Gastrocnemius medialis (tissue), 4 donors: ENCODE data around the gene RNU5B-1. TPM values are rescaled to one million over a fixed set of nuclear protein-coding genes. Genes with fewer than 3 reads are reported as not detected.

Experiments used
- ATAC-seq, 2 donors: fragments of 150-250 bp; one replicate each; pipeline ENCODE4 v1.9.1; 2016
- DNase-seq, 2 donors: peaks; one replicate each; pipeline ENCODE4 v3.0.0-alpha.2; 2019
- H3K27ac ChIP-seq, 4 donors: fragments of 200-600 bp; sonication (generic); 1 replicate in 1 of 4; 2 replicates in 3 of 4; pipeline ENCODE4 v1.5.1; 2016 to 2018; ENCODE audit warnings: mild to moderate bottlenecking in 2 of 4, moderate library complexity in 1 of 4
- H3K27me3 ChIP-seq, 3 donors: fragments of 200-600 bp; sonication (generic) in 2 of 3; 1 replicate in 1 of 3; 2 replicates in 2 of 3; pipeline versions ENCODE4 v1.5.1 to v1.6.0; 2016 to 2019; ENCODE audit warnings: mild to moderate bottlenecking in 1 of 3, moderate library complexity in 1 of 3
- H3K36me3 ChIP-seq, 2 donors: fragments of 200-600 bp; sonication (generic) in 1 of 2; one replicate each; pipeline ENCODE4 v1.5.1; 2017 to 2018
- H3K4me1 ChIP-seq, 2 donors: fragments of 200-600 bp; sonication (generic) in 1 of 2; one replicate each; pipeline ENCODE4 v1.5.1; 2016 to 2017; ENCODE audit warnings: mild to moderate bottlenecking in 2 of 2
- H3K4me3 ChIP-seq, 4 donors: fragments of 200-600 bp; sonication (generic) in 3 of 4; 1 replicate in 1 of 4; 2 replicates in 3 of 4; pipeline ENCODE4 v1.5.1; 2016 to 2019; ENCODE audit warnings: mild to moderate bottlenecking in 2 of 4
- H3K9me3 ChIP-seq, 3 donors: fragments of 200-600 bp; sonication (generic) in 2 of 3; 1 replicate in 1 of 3; 2 replicates in 2 of 3; pipeline ENCODE4 v1.5.1; 2016 to 2019
- POLR2A ChIP-seq, 2 donors: fragments of 450-650 bp; IDR thresholded peaks; one replicate each; pipeline ENCODE4 v1.6.1; 2017; ENCODE audit warnings: antibody characterized with exemption in 2 of 2, mild to moderate bottlenecking in 2 of 2, moderate library complexity in 2 of 2
- in situ Hi-C, 4 donors: fragments of 200-750 bp; cut with MboI; loops; one replicate each; pipeline versions ENCODE4 v1.15.0 to v1.8.0; 2017; ENCODE audit warnings: low sequenced_read_pairs in 4 of 4
- intact Hi-C: fragments of 100-400 bp; cut with DNase I; formaldehyde crosslinking; loops from one replicate; pipeline ENCODE4 v1.15.1; 2023; ENCODE audit warnings: low total_unique reads
- total RNA-seq, 4 donors: library from RNA; depleted of rRNA; stranded (reverse); fragments of >200 nt; gene quantifications; one replicate each; pipeline versions ENCODE4 v1.1.0 to v1.2.3, GENCODE V29; 2016
- TF ChIP-seq, protein P1 (sequence below), 5 experiments: fragments of 450-650 bp in 3 of 5; fragments of 200-600 bp in 2 of 5; sonication (generic) in 2 of 5; IDR thresholded peaks in 4 of 5; conservative IDR thresholded peaks in 1 of 5; 1 replicate in 4 of 5; 2 replicates in 1 of 5; pipeline ENCODE4 v1.5.1; 2016 to 2019; ENCODE audit warnings: antibody characterized with exemption in 5 of 5, mild to moderate bottlenecking in 3 of 5, moderate library complexity in 3 of 5

Gene RNU5B-1
- total RNA-seq, 4 donors from 2014 or later: not detected

DNA sequence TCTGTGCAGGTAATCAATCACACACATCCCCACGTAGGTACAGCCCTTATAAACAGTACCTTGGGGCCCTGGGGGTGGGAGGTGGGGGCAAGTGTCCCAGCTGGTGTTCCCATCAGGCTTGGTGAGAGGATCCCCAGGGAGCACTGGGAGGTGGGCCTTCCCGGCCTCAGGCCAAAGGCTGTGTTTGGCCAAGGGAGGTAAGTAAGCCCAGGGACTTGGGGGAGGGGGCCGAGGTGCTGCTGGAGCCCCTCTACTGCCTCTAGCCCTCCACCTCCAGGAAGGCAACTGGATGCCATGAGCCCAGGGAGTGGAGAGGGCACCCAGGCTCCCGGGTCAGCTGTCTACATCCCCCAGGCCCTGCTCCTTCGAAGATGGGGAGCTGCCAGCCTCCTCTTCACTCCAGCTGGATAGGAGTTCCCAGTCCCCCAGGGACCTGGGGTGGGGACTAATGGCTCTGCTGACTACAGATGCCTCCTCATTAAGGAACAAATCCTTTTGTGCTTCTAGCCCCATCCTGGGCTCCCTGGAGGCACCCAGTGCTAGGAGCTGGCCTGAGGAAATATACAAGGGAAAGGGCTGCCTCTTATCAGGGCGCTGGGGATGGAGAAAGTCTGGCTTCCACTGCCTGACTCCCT, 33.1 kb downstream of the RNU5B-1 start:
- H3K4me3 ChIP-seq: no peak overlapping the region
- no peak overlapping the region for H3K27ac ChIP-seq
- no peak for ATAC-seq
- no peaks in the 10 kb centered on the region for H3K27me3 ChIP-seq
- no peaks in the 10 kb centered on the region for H3K4me1 ChIP-seq
- no peaks in the 10 kb centered on the region for H3K36me3 ChIP-seq
- no peak for DNase-seq
- H3K9me3 ChIP-seq: no peaks in the 10 kb centered on the region
- in situ Hi-C loops (loop anchor here in 1 of 4 donors (5.0 kb wide), 1 partner anchor 35 kb away; no protein-coding TSS in a partner anchor), intact Hi-C loops (no loop called here)
- TF ChIP-seq, protein P1, sequence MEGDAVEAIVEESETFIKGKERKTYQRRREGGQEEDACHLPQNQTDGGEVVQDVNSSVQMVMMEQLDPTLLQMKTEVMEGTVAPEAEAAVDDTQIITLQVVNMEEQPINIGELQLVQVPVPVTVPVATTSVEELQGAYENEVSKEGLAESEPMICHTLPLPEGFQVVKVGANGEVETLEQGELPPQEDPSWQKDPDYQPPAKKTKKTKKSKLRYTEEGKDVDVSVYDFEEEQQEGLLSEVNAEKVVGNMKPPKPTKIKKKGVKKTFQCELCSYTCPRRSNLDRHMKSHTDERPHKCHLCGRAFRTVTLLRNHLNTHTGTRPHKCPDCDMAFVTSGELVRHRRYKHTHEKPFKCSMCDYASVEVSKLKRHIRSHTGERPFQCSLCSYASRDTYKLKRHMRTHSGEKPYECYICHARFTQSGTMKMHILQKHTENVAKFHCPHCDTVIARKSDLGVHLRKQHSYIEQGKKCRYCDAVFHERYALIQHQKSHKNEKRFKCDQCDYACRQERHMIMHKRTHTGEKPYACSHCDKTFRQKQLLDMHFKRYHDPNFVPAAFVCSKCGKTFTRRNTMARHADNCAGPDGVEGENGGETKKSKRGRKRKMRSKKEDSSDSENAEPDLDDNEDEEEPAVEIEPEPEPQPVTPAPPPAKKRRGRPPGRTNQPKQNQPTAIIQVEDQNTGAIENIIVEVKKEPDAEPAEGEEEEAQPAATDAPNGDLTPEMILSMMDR (IDR thresholded peaks at IDR 0.05 in 4 of 5, conservative IDR thresholded peaks at IDR 0.05 in 1 of 5): no peak
- TF ChIP-seq POLR2A (IDR thresholded peaks at IDR 0.05): no peak

DNA sequence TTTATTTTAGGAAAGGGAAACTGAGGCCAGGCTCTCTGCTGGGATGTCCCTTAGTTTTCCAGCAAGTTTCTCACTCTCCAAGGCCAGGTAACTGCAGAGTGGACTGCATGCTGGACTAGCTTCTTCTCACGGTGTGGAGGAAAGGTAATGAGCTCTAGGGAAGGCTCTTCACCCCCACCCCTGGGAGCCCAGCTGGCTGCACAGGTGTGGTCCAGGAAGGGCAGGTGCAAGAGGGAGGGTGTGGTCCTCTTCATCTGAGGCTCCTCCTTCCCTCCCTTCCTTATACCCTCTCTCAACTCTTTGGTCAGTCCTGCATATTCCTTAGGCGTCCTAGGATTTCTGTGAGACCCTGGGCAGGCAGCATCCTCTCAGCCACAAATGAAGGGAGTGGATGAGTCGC, 33.9 kb downstream of the RNU5B-1 start:
- in situ Hi-C loops (loop anchor here in 1 of 4 donors (5.0 kb wide), 1 partner anchor 34 kb away; no protein-coding TSS in a partner anchor), intact Hi-C loops (no loop called here)
- no peak for TF ChIP-seq POLR2A (IDR thresholded peaks at IDR 0.05)
- TF ChIP-seq, protein P1 (IDR thresholded peaks at IDR 0.05 in 4 of 5, conservative IDR thresholded peaks at IDR 0.05 in 1 of 5): no peak
- H3K4me1 ChIP-seq: no peaks in the 10 kb centered on the region
- H3K4me3 ChIP-seq: no peak overlapping the region
- H3K9me3 ChIP-seq: no peaks in the 10 kb centered on the region
- no peak for ATAC-seq
- no peak overlapping the region for H3K27ac ChIP-seq
- H3K27me3 ChIP-seq: no peaks in the 10 kb centered on the region
- no peak for DNase-seq
- no peaks in the 10 kb centered on the region for H3K36me3 ChIP-seq

DNA sequence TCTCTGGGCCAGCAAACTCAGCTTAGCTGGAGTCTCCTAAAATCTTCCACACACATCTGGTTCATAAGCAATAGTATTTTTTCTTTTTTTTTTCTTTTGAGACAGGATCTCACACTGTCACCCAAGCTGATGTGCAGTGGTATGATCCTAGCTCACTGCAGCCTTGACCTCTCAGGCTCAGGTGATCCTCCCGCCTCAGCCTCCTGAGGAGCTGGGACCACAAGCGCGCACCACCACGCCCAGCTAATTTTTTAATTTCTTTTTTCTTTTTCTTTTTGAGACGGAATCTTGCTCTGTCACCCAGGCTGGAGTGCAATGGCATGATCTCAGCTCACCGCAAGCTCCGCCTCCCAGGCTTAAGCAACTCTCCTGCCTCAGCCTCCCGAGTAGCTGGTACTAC, 34.3 kb downstream of the RNU5B-1 start:
- Histone ChIP-seq H3K27me3 (no peaks in the 10 kb centered on the region), H3K4me1 (no peaks in the 10 kb centered on the region), H3K9me3 (no peaks in the 10 kb centered on the region), H3K4me3 (no peak overlapping the region), H3K27ac (no peak overlapping the region), H3K36me3 (no peaks in the 10 kb centered on the region)
- intact Hi-C loops: no loop called here
- in situ Hi-C loops: loop anchor here in 1 of 4 donors (5.0 kb wide), 1 partner anchor 33 kb away; no protein-coding TSS in a partner anchor
- TF ChIP-seq, protein P1 (IDR thresholded peaks at IDR 0.05 in 4 of 5, conservative IDR thresholded peaks at IDR 0.05 in 1 of 5): no peak
- no peak for TF ChIP-seq POLR2A (IDR thresholded peaks at IDR 0.05)
- no peak for DNase-seq
- ATAC-seq: no peak

DNA sequence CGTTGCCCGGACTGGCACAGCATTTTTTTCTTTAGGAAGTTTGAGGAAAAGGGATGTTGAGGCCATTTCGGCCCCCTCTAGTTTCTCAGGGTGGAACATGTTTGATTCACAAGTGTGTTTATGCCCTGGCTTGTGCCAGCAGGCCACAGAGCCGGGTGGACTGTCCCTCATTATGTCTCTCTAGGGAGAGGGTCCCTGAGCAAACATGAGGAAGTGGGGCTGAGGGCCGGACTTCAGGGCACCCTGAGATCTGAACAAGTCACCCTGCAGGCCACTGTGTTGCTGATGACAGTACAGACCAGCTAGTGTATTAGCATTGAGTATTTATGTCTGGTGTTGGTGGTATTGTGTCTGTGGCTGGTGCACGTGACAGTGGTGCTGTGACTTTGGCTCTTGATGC, 34.9 kb downstream of the RNU5B-1 start:
- Histone ChIP-seq H3K9me3 (no peaks in the 10 kb centered on the region), H3K36me3 (no peaks in the 10 kb centered on the region), H3K27me3 (no peaks in the 10 kb centered on the region), H3K27ac (no peak overlapping the region), H3K4me1 (no peaks in the 10 kb centered on the region), H3K4me3 (no peak overlapping the region)
- no peak for TF ChIP-seq POLR2A (IDR thresholded peaks at IDR 0.05)
- TF ChIP-seq, protein P1 (IDR thresholded peaks at IDR 0.05 in 4 of 5, conservative IDR thresholded peaks at IDR 0.05 in 1 of 5): no peak
- no peak for ATAC-seq
- DNase-seq: no peak
- in situ Hi-C loops (loop anchor here in 1 of 4 donors (5.0 kb wide), 1 partner anchor 33 kb away; no protein-coding TSS in a partner anchor), intact Hi-C loops (no loop called here)
